PC-9 (cell line): ENCODE data around the gene DMAC2.

ENCODE experiments used
- EZH2 ChIP-seq: fragments of 200-600 bp; sonication (generic); IDR thresholded peaks from 2 replicates; pipeline ENCODE4 v1.8.0; 2017; ENCODE audit warnings: antibody characterized with exemption, low read depth
- TF ChIP-seq, protein P1 (sequence below): fragments of 200-600 bp; sonication (generic); conservative IDR thresholded peaks from 2 replicates; pipeline ENCODE4 v1.6.1; 2017; ENCODE audit warnings: mixed run types, antibody characterized with exemption, mild to moderate bottlenecking, moderate library complexity

DNA sequence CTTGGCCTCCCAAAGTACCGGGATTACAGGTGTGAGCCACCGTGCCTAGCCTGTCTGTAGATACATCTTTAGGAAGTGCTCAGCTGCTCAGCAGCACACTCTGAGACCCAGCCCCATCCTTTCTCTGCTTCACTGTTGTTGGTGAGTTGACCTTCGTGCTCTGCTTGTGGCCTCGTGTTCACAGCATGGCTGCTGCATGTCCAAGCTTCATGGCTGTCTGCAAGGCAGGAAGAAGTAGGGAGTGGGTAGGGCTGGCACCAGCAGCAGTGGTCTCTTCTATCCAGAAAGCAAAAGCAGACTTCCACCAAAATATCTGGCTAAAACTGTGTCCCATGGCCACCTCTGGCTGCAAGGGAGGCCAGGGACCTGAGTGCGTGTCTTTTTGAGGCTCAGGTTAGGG, 26.8 kb downstream of the DMAC2 start:
- TF ChIP-seq, protein P1, sequence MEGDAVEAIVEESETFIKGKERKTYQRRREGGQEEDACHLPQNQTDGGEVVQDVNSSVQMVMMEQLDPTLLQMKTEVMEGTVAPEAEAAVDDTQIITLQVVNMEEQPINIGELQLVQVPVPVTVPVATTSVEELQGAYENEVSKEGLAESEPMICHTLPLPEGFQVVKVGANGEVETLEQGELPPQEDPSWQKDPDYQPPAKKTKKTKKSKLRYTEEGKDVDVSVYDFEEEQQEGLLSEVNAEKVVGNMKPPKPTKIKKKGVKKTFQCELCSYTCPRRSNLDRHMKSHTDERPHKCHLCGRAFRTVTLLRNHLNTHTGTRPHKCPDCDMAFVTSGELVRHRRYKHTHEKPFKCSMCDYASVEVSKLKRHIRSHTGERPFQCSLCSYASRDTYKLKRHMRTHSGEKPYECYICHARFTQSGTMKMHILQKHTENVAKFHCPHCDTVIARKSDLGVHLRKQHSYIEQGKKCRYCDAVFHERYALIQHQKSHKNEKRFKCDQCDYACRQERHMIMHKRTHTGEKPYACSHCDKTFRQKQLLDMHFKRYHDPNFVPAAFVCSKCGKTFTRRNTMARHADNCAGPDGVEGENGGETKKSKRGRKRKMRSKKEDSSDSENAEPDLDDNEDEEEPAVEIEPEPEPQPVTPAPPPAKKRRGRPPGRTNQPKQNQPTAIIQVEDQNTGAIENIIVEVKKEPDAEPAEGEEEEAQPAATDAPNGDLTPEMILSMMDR: no peak
- no peak for TF ChIP-seq EZH2
